H1 (cell line): ENCODE measurements around the gene BCL2L14. TPM values are rescaled to one million over a fixed set of nuclear protein-coding genes. Genes with fewer than 3 reads are reported as not detected.
A peak's percentile ranks its signal among the peaks of the same experiment; 100 is the strongest.

Experiments used
- CTCF ChIA-PET: fragments of 300-600 bp; sonication (Branson Sonifier 250); formaldehyde crosslinking; loops from one replicate; lab custom pipeline; 2021; ENCODE audit not compliant: partially characterized antibody; lab: Charles Lee
- POLR2A ChIA-PET: fragments of 300-600 bp; sonication (Branson Sonifier 250); formaldehyde crosslinking; loops from one replicate; lab custom pipeline; 2021; ENCODE audit warnings: inconsistent platforms; ENCODE audit not compliant: partially characterized antibody; lab: Charles Lee
- DNase-seq, 2 experiments: peaks; one replicate each; pipeline versions ENCODE4 v3.0.0 to v3.0.0-alpha.2; 2010 to 2022; ENCODE audit warnings: low spot score in 2 of 2, low read depth in 1 of 2, mixed read lengths in 1 of 2
- FAIRE-seq: peaks from 2 replicates; lab custom pipeline; 2011; peaks lifted over from hg19 to GRCh38; lab: Jason Lieb, UNC
- H2AFZ ChIP-seq: 2 replicates; pipeline ENCODE4 v1.8.1; 2012; ENCODE audit warnings: low read length, inconsistent platforms
- H2AK5ac ChIP-seq: 2 replicates; pipeline ENCODE4 v1.6.1; 2013; ENCODE audit warnings: low read depth, low read length
- H2BK120ac ChIP-seq: replicated peaks from 2 replicates; pipeline ENCODE3; 2013; ENCODE audit warnings: low read depth, low read length, inconsistent platforms
- H2BK12ac ChIP-seq: 2 replicates; pipeline ENCODE4 v1.6.1; 2013; ENCODE audit warnings: low read depth, low read length
- H2BK15ac ChIP-seq: 2 replicates; pipeline ENCODE4 v1.6.1; 2013; ENCODE audit warnings: low read length
- H2BK20ac ChIP-seq: 2 replicates; pipeline ENCODE4 v1.6.1; 2013; ENCODE audit warnings: low read length
- H2BK5ac ChIP-seq: 2 replicates; pipeline ENCODE4 v1.6.1; 2013; ENCODE audit warnings: low read depth, low read length
- H3K14ac ChIP-seq: 2 replicates; pipeline ENCODE4 v1.6.1; 2013; ENCODE audit warnings: inconsistent platforms; ENCODE audit not compliant: insufficient read length
- H3K18ac ChIP-seq: 2 replicates; pipeline ENCODE4 v1.6.1; 2013; ENCODE audit warnings: low read length; ENCODE audit errors: extremely low read depth
- H3K23ac ChIP-seq: 2 replicates; pipeline ENCODE4 v1.6.1; 2013; ENCODE audit warnings: inconsistent platforms; ENCODE audit not compliant: insufficient read length
- H3K23me2 ChIP-seq: 2 replicates; pipeline ENCODE4 v1.6.1; 2013; ENCODE audit warnings: low read depth, low read length
- H3K27ac ChIP-seq: 2 replicates; pipeline ENCODE4 v1.6.1; 2011; ENCODE audit warnings: low read depth, low read length, inconsistent platforms
- H3K27me3 ChIP-seq, 4 experiments: replicated peaks in 1 of 4; 1 replicate in 1 of 4; 2 replicates in 3 of 4; pipeline versions ENCODE4 v1.6.1 to v1.8.1; 2011 to 2013; ENCODE audit warnings: low read length in 3 of 4, mild to moderate bottlenecking in 3 of 4, inconsistent platforms in 2 of 4, mixed read lengths in 2 of 4, moderate library complexity in 1 of 4; ENCODE audit not compliant: control insufficient read depth in 3 of 4, insufficient read depth in 3 of 4; ENCODE audit errors: extremely low read depth in 1 of 4
- H3K36me3 ChIP-seq, 4 experiments: 2 replicates each; pipeline versions ENCODE4 v1.6.1 to v1.8.1; 2011 to 2013; ENCODE audit warnings: mild to moderate bottlenecking in 4 of 4, low read length in 3 of 4, moderate library complexity in 2 of 4, control low read depth in 1 of 4, inconsistent platforms in 1 of 4; ENCODE audit not compliant: insufficient read depth in 4 of 4, control insufficient read depth in 2 of 4
- H3K4ac ChIP-seq: replicated peaks from 2 replicates; pipeline ENCODE3; 2013; ENCODE audit warnings: low read length, low read depth, mixed read lengths, inconsistent platforms; ENCODE audit not compliant: insufficient read length
- H3K4me1 ChIP-seq, 4 experiments: replicated peaks in 1 of 4; 1 replicate in 1 of 4; 2 replicates in 3 of 4; pipeline versions ENCODE4 v1.6.1 to v1.8.1; 2011 to 2013; ENCODE audit warnings: low read length in 3 of 4, inconsistent platforms in 2 of 4, mixed read lengths in 1 of 4; ENCODE audit not compliant: insufficient read depth in 4 of 4, control insufficient read depth in 3 of 4
- H3K4me2 ChIP-seq, 2 experiments: 2 replicates each; pipeline versions ENCODE4 v1.6.1 to v1.8.1; 2011 to 2013; ENCODE audit warnings: low read depth in 2 of 2, low read length in 2 of 2, control low read depth in 1 of 2, inconsistent platforms in 1 of 2, mild to moderate bottlenecking in 1 of 2; ENCODE audit not compliant: insufficient read depth in 1 of 2
- H3K4me3 ChIP-seq, 4 experiments: fragments of 200-600, 300-600 bp in 1 of 4; sonication (generic), shearing (Covaris generic), sonication (Bioruptor Twin) in 1 of 4; 2 replicates each; pipeline versions ENCODE4 v1.5.1 to v1.8.1; 2011 to 2016; ENCODE audit warnings: low read length in 4 of 4, low read depth in 3 of 4, control low read depth in 2 of 4, inconsistent platforms in 2 of 4, mild to moderate bottlenecking in 2 of 4, mixed read lengths in 1 of 4, moderate library complexity in 1 of 4; ENCODE audit not compliant: insufficient read depth in 2 of 4; ENCODE audit errors: extremely low read depth in 1 of 4
- H3K56ac ChIP-seq: replicated peaks from 2 replicates; pipeline ENCODE3; 2013; ENCODE audit warnings: low read depth, mild to moderate bottlenecking, mixed read lengths, low read length, inconsistent platforms; ENCODE audit not compliant: insufficient read length
- H3K79me1 ChIP-seq: 2 replicates; pipeline ENCODE4 v1.6.1; 2013; ENCODE audit warnings: low read depth, low read length, control low read depth
- H3K79me2 ChIP-seq, 2 experiments: 2 replicates each; pipeline versions ENCODE4 v1.6.1 to v1.8.1; 2012 to 2013; ENCODE audit warnings: low read length in 2 of 2, mild to moderate bottlenecking in 2 of 2, inconsistent platforms in 1 of 2; ENCODE audit not compliant: insufficient read depth in 2 of 2, control insufficient read depth in 1 of 2
- H3K9ac ChIP-seq, 4 experiments: replicated peaks in 1 of 4; 1 replicate in 1 of 4; 2 replicates in 3 of 4; pipeline versions ENCODE4 v1.6.1 to v1.8.1; 2011 to 2013; ENCODE audit warnings: low read depth in 3 of 4, low read length in 3 of 4, control low read depth in 2 of 4, mild to moderate bottlenecking in 2 of 4, moderate library complexity in 2 of 4, inconsistent platforms in 1 of 4; ENCODE audit errors: extremely low read depth in 1 of 4
- H3K9me3 ChIP-seq, 2 experiments: 2 replicates each; pipeline versions ENCODE4 v1.6.1 to v1.8.1; 2012 to 2013; ENCODE audit warnings: mild to moderate bottlenecking in 2 of 2, moderate library complexity in 2 of 2, control low read depth in 1 of 2, inconsistent platforms in 1 of 2, low read depth in 1 of 2, low read length in 1 of 2, mixed read lengths in 1 of 2; ENCODE audit not compliant: insufficient read depth in 2 of 2
- H4K20me1 ChIP-seq, 2 experiments: replicated peaks in 1 of 2; 2 replicates each; pipeline versions ENCODE3 to v1.8.1; 2011 to 2013; ENCODE audit warnings: inconsistent platforms in 2 of 2, low read length in 2 of 2, mild to moderate bottlenecking in 1 of 2; ENCODE audit not compliant: insufficient read depth in 2 of 2, control insufficient read depth in 1 of 2
- H4K5ac ChIP-seq: 2 replicates; pipeline ENCODE4 v1.6.1; 2013; ENCODE audit warnings: low read length, low read depth, mixed read lengths, inconsistent platforms; ENCODE audit not compliant: insufficient read length
- H4K8ac ChIP-seq: 2 replicates; pipeline ENCODE4 v1.8.0; 2013; ENCODE audit warnings: mild to moderate bottlenecking, moderate library complexity, low read length, inconsistent platforms; ENCODE audit not compliant: insufficient read depth; ENCODE audit errors: extremely low read depth
- H4K91ac ChIP-seq: replicated peaks from 2 replicates; pipeline ENCODE3; 2013; ENCODE audit warnings: low read length, mixed read lengths, inconsistent platforms; ENCODE audit not compliant: insufficient read length
- CTBP2 ChIP-seq: IDR thresholded peaks from 2 replicates; pipeline ENCODE4 v1.7.0; 2011; ENCODE audit warnings: borderline replicate concordance, mild to moderate bottlenecking, moderate library complexity, mixed read lengths, low read length; ENCODE audit not compliant: insufficient read depth, insufficient read length
- GTF2F1 ChIP-seq: IDR thresholded peaks from 2 replicates; pipeline ENCODE4 v1.6.1; 2012; ENCODE audit warnings: low read depth, low read length, improper control_type of control experiment, borderline replicate concordance
- HDAC6 ChIP-seq: IDR thresholded peaks from one replicate; pipeline ENCODE4 v1.7.1; 2012; ENCODE audit warnings: low read depth, mild to moderate bottlenecking, inconsistent platforms, low read length, moderate library complexity
- KDM1A ChIP-seq: fragments of 200-600, 300-600 bp; sonication (generic); IDR thresholded peaks from 2 replicates; pipeline ENCODE4 v1.7.1; 2016; ENCODE audit warnings: mild to moderate bottlenecking, low read length, borderline replicate concordance
- MAFK ChIP-seq: IDR thresholded peaks from 2 replicates; pipeline ENCODE4 v1.6.1; 2012; ENCODE audit warnings: low read depth, mild to moderate bottlenecking, improper control_type of control experiment, low read length
- RAD21 ChIP-seq, 2 experiments: IDR thresholded peaks in 1 of 2; conservative IDR thresholded peaks in 1 of 2; 2 replicates each; pipeline ENCODE4 v1.6.1; 2011; ENCODE audit warnings: low read depth in 2 of 2, low read length in 2 of 2, improper control_type of control experiment in 1 of 2, inconsistent platforms in 1 of 2, mild to moderate bottlenecking in 1 of 2, moderate library complexity in 1 of 2
- RNF2 ChIP-seq: fragments of 200-900, 300-1000 bp; sonication (generic); IDR thresholded peaks from 2 replicates; pipeline ENCODE4 v1.7.1; 2016; ENCODE audit warnings: borderline replicate concordance, low read depth, mild to moderate bottlenecking, antibody characterized with exemption, low read length; ENCODE audit not compliant: poor library complexity, severe bottlenecking; ENCODE audit errors: missing control alignments
- SIN3A ChIP-seq, 2 experiments: IDR thresholded peaks in 1 of 2; conservative IDR thresholded peaks in 1 of 2; 2 replicates each; pipeline ENCODE4 v1.6.1; 2011 to 2012; ENCODE audit warnings: low read length in 2 of 2, improper control_type of control experiment in 1 of 2, low read depth in 1 of 2, mild to moderate bottlenecking in 1 of 2
- USF2 ChIP-seq: IDR thresholded peaks from 2 replicates; pipeline ENCODE4 v1.6.1; 2011; ENCODE audit warnings: low read length, improper control_type of control experiment
- ZNF274 ChIP-seq: IDR thresholded peaks from 2 replicates; pipeline ENCODE4 v1.7.0; 2012; ENCODE audit warnings: low read length, borderline replicate concordance; ENCODE audit errors: extremely low read depth
- WGBS, 2 experiments: shearing (Covaris generic) in 1 of 2; methylation state at CpG; one replicate each; pipeline versions ENCODE4 v1.1.6 to v1.1.7; 2013 to 2015; ENCODE audit warnings: low lambda C conversion rate in 2 of 2, mixed read lengths in 2 of 2, inconsistent platforms in 1 of 2, low coverage in 1 of 2, missing lambda C conversion rate in 1 of 2; ENCODE audit not compliant: insufficient replicate concordance in 2 of 2, insufficient coverage in 1 of 2, insufficient read length in 1 of 2; ENCODE audit errors: extremely low coverage in 1 of 2, missing lambda C conversion rate in 1 of 2; 5-methylcytosine and 5-hydroxymethylcytosine counted together
- polyA plus RNA-seq, 7 experiments: library from polyadenylated mRNA; depleted of rRNA in 3 of 7; stranded (reverse) in 5 of 7; unstranded in 2 of 7; fragments of >200 nt in 5 of 7; fragments of 200-250 nt in 2 of 7; gene quantifications; 1 replicate in 5 of 7; 2 replicates in 1 of 7; 4 replicates in 1 of 7; pipeline versions ENCODE4 v1.2.1 to v1.2.3, GENCODE V29; 2011 to 2013; ENCODE audit warnings: missing spikeins in 2 of 7, mixed read lengths in 2 of 7
- total RNA-seq: library from RNA; stranded (reverse); fragmentation: NEBNext Ultra II Directional; extraction: Animal tissue kit (Norgen Biotek cat#: 25700); gene quantifications from 2 replicates; pipeline ENCODE4 v1.2.1, GENCODE V29; 2021

BCL2L14 gene
- total and polyA plus RNA-seq, 2 of the 8 experiments (the other 6 are each of a cell fraction or from before 2014, with no cell fraction given), result 0.80 to 2.4 TPM

- DNase-seq (no peak), FAIRE-seq (no peak)
- Histone ChIP-seq H4K8ac (no peak overlapping the region; the same call in 1 of the 2 replicates), H2AK5ac (0 out of 2 replicates have a peak overlapping the region, but pooled peaks have one; percentile 53), H3K23ac (no peak overlapping the region), H3K9me3 (0 out of 4 replicates have a peak, but pooled peaks cover 0 to 2% of the 10 kb centered on the region in 2 experiments), H3K27ac (0 out of 2 replicates have a peak overlapping the region, but pooled peaks have one; percentile 3), H3K18ac (peak overlapping the region; percentile 4; the same call in 1 of the 2 replicates), H3K27me3 (peaks cover 0 to 2% (median 0%) of the 10 kb centered on the region in 4 experiments; a peak in 1 of 7 replicates), H3K4me2 (peak overlapping the region; percentile 3 to 9; a peak in 1 of 4 replicates), H2BK15ac (peak overlapping the region; percentile 75; the same call in 1 of the 2 replicates), H2AFZ (no peak overlapping the region), H3K4me3 (no peak overlapping the region), H2BK12ac (peak overlapping the region; percentile 97; the same call in 1 of the 2 replicates), H2BK5ac (peak overlapping the region; percentile 90; the same call in 1 of the 2 replicates), H3K79me2 (no peaks in the 10 kb centered on the region), H4K91ac (peak overlapping the region; percentile 92), H3K79me1 (no peaks in the 10 kb centered on the region), H3K14ac (no peak overlapping the region), H3K4me1 (peaks cover 13 to 23% (median 18%) of the 10 kb centered on the region in 4 experiments), H3K56ac (no peak overlapping the region), H3K9ac (no peak overlapping the region), H4K20me1 (no peaks in the 10 kb centered on the region), H2BK20ac (peak overlapping the region; percentile 40), H3K36me3 (no peaks in the 10 kb centered on the region), H3K23me2 (peaks cover 2% of the 10 kb centered on the region; the same call in 1 of the 2 replicates), H3K4ac (peak overlapping the region; percentile 80), H2BK120ac (peak overlapping the region; percentile 0), H4K5ac (peak overlapping the region; percentile 13)
- 93% methylated on average over 2 of the region's 2 CpGs; no CpG with 5 or more reads in 1 of the 2 experiments for WGBS, 2 experiments
- POLR2A ChIA-PET, result interaction anchor here (1.0 to 2.0 kb wide), 6 partner anchors 11 to 179 kb away, joined by 3 to 11 read pairs (median 4); partner anchors contain the start of gene LRP6
- CTCF ChIA-PET, result interaction anchor here (1.3 to 2.2 kb wide), 7 partner anchors 10 to 247 kb away, joined by 3 to 6 read pairs (median 5); partner anchors contain the start of gene BCL2L14
- TF ChIP-seq SIN3A (conservative IDR thresholded peaks at IDR 0.05 in 1 of 2, IDR thresholded peaks at IDR 0.05 in 1 of 2; ENCODE audit: low read depth in 1 of 2, low read length in 2 of 2) (no peak), HDAC6 (no peak), GTF2F1 (no peak), ZNF274 (no peak), RAD21 (IDR thresholded peaks at IDR 0.05 in 1 of 2, conservative IDR thresholded peaks at IDR 0.05 in 1 of 2; ENCODE audit: low read depth in 2 of 2, low read length in 2 of 2) (no peak), CTBP2 (no peak), RNF2 (no peak), USF2 (no peak), KDM1A (no peak), MAFK (no peak)
Observed at GRCh38 chr12:12087693-12088034, 16.9 kb downstream of the BCL2L14 start.
